HCT116 (cell line): ENCODE data around the gene ZNF789. TPM values are rescaled to one million over a fixed set of nuclear protein-coding genes. Genes with fewer than 3 reads are reported as not detected.

Experiments used
- ATAC-seq: fragments of 200-7000 bp; cut with Tn5 transposase; 2 replicates; pipeline ENCODE4 v1.9.1; 2020; ENCODE audit warnings: mild to moderate bottlenecking, moderate library complexity
- BruUV-seq: library from RNA; stranded (reverse); fragments of 400-500 nt; replicated peaks from 2 replicates; lab custom pipeline; 2021; lab: Mats Ljungman, UMichigan
- CTCF ChIA-PET: fragments of 300-600 bp; sonication (Branson Sonifier 250); formaldehyde crosslinking; loops from one replicate; lab custom pipeline; 2021; ENCODE audit warnings: antibody characterized with exemption; lab: Charles Lee
- POLR2A ChIA-PET: fragments of 300-600, 350-600 bp; sonication (Branson Sonifier 250); formaldehyde crosslinking; loops from one replicate; lab custom pipeline; 2021; ENCODE audit warnings: antibody characterized with exemption; lab: Charles Lee
- RAD21 ChIA-PET, 2 experiments: fragments of 300-600 bp; sonication (Branson Sonifier 250); formaldehyde crosslinking; loops; one replicate each; lab custom pipeline; 2023; ENCODE audit warnings: low total read pairs in 2 of 2; ENCODE audit not compliant: uncharacterized antibody in 2 of 2, unreplicated experiment in 2 of 2, low non-redundant PET in 1 of 2; lab: Charles Lee
- DNase-seq: peaks from one replicate; pipeline ENCODE4 v3.0.0-alpha.2; 2010; ENCODE audit warnings: low read depth, low spot score
- H2AFZ ChIP-seq: fragments of 200-600 bp; shearing (Covaris generic), sonication (generic); 2 replicates; pipeline ENCODE4 v1.6.1; 2017; ENCODE audit warnings: low read depth, mixed run types, mixed read lengths, antibody characterized with exemption, low read length; ENCODE audit not compliant: poor library complexity, severe bottlenecking
- H3K27ac ChIP-seq: 2 replicates; pipeline ENCODE4 v1.5.1; 2012; ENCODE audit warnings: low read depth, low read length
- H3K27me3 ChIP-seq: fragments of 200-600 bp; sonication (generic); 2 replicates; pipeline ENCODE4 v1.6.1; 2016; ENCODE audit warnings: mixed run types, low read length, mixed read lengths; ENCODE audit not compliant: insufficient read depth
- H3K36me3 ChIP-seq, 2 experiments: fragments of 200-500 bp in 1 of 2; fragments of 200-600 bp in 1 of 2; sonication (Bioruptor generic) in 1 of 2; sonication (generic) in 1 of 2; 2 replicates each; pipeline versions ENCODE4 v1.5.1 to v1.6.1; 2014 to 2016; ENCODE audit warnings: low read length in 2 of 2, inconsistent platforms in 1 of 2, mixed read lengths in 1 of 2, mixed run types in 1 of 2; ENCODE audit not compliant: insufficient read depth in 2 of 2, control insufficient read depth in 1 of 2
- H3K4me1 ChIP-seq, 2 experiments: fragments of 200-600 bp in 1 of 2; sonication (generic) in 1 of 2; 2 replicates each; pipeline versions ENCODE4 v1.5.1 to v1.6.1; 2012 to 2017; ENCODE audit warnings: low read length in 2 of 2, inconsistent platforms in 1 of 2, mild to moderate bottlenecking in 1 of 2, mixed read lengths in 1 of 2, mixed run types in 1 of 2, moderate library complexity in 1 of 2; ENCODE audit not compliant: insufficient read depth in 2 of 2, control insufficient read depth in 1 of 2
- H3K4me2 ChIP-seq: fragments of 200-600 bp; sonication (generic); 2 replicates; pipeline ENCODE4 v1.6.1; 2017; ENCODE audit warnings: mixed run types, low read length, mixed read lengths
- H3K4me3 ChIP-seq, 2 experiments: fragments of 200-600 bp in 1 of 2; sonication (generic) in 1 of 2; replicated peaks in 1 of 2; 2 replicates each; pipeline ENCODE4 v1.5.1; 2011 to 2016; ENCODE audit warnings: low read length in 2 of 2, control low read depth in 1 of 2, low read depth in 1 of 2, mild to moderate bottlenecking in 1 of 2, mixed read lengths in 1 of 2, mixed run types in 1 of 2
- H3K79me2 ChIP-seq: fragments of 200-600 bp; sonication (generic); 2 replicates; pipeline ENCODE4 v1.6.1; 2017; ENCODE audit warnings: mild to moderate bottlenecking, mixed run types, low read length, moderate library complexity, mixed read lengths; ENCODE audit not compliant: insufficient read depth
- H3K9ac ChIP-seq: fragments of 200-600 bp; sonication (generic); 2 replicates; pipeline ENCODE4 v1.6.1; 2016; ENCODE audit warnings: low read length, mixed read lengths
- H3K9me2 ChIP-seq: fragments of 200-600 bp; sonication (generic), shearing (Covaris generic); 2 replicates; pipeline ENCODE4 v1.6.1; 2017; ENCODE audit warnings: mixed run types, mild to moderate bottlenecking, moderate library complexity; ENCODE audit not compliant: insufficient read depth
- H3K9me3 ChIP-seq, 2 experiments: fragments of 200-500 bp in 1 of 2; fragments of 200-600 bp in 1 of 2; sonication (Bioruptor generic) in 1 of 2; sonication (generic) in 1 of 2; 2 replicates each; pipeline ENCODE4 v1.6.1; 2014 to 2017; ENCODE audit warnings: low read length in 2 of 2, mixed read lengths in 2 of 2, inconsistent platforms in 1 of 2, low read depth in 1 of 2, mild to moderate bottlenecking in 1 of 2, mixed run types in 1 of 2, moderate library complexity in 1 of 2; ENCODE audit not compliant: control insufficient read depth in 1 of 2, insufficient read depth in 1 of 2
- H4K20me1 ChIP-seq: fragments of 200-600 bp; sonication (generic), shearing (Covaris generic); 2 replicates; pipeline ENCODE4 v1.6.1; 2017; ENCODE audit warnings: mixed run types, mild to moderate bottlenecking, moderate library complexity; ENCODE audit not compliant: insufficient read depth
- CTCF ChIP-seq, 3 experiments: fragments of 200-600 bp in 1 of 3; sonication (generic) in 1 of 3; IDR thresholded peaks in 2 of 3; conservative IDR thresholded peaks in 1 of 3; 2 replicates each; pipeline ENCODE4 v1.5.1; 2012 to 2017; ENCODE audit warnings: low read depth in 2 of 3, low read length in 2 of 3, antibody characterized with exemption in 1 of 3, borderline replicate concordance in 1 of 3, control low read depth in 1 of 3, mild to moderate bottlenecking in 1 of 3, mixed read lengths in 1 of 3, mixed run types in 1 of 3, moderate library complexity in 1 of 3; ENCODE audit not compliant: insufficient read depth in 1 of 3
- EZH2phosphoT487 ChIP-seq: fragments of 200-600 bp; IDR thresholded peaks from 2 replicates; pipeline ENCODE4 v1.6.1; 2018; ENCODE audit warnings: antibody characterized with exemption, borderline replicate concordance
- JUND ChIP-seq: IDR thresholded peaks from 2 replicates; pipeline ENCODE4 v1.6.1; 2012
- POLR2A ChIP-seq: IDR thresholded peaks from 2 replicates; pipeline ENCODE4 v1.7.0; 2011; ENCODE audit warnings: borderline replicate concordance; ENCODE audit not compliant: insufficient read depth, insufficient read length; ENCODE audit errors: extremely low read depth
- SRF ChIP-seq: IDR thresholded peaks from 2 replicates; pipeline ENCODE4 v1.6.1; 2012; ENCODE audit warnings: low read depth
- TCF7L2 ChIP-seq: IDR thresholded peaks from 2 replicates; pipeline ENCODE4 v1.7.0; 2011; ENCODE audit warnings: borderline replicate concordance, inconsistent platforms; ENCODE audit not compliant: insufficient read depth, insufficient read length; ENCODE audit errors: extremely low read depth
- intact Hi-C: fragments of 100-400 bp; cut with micrococcal nuclease; formaldehyde crosslinking; loops from 2 replicates; pipeline ENCODE4 v1.10.0; 2022
- total RNA-seq: library from RNA; stranded (reverse); gene quantifications from one replicate; pipeline ENCODE4 v1.2.1, GENCODE V29; 2021; ENCODE audit not compliant: unreplicated experiment
- TF ChIP-seq, protein P1 (sequence below): IDR thresholded peaks from 2 replicates; pipeline ENCODE4 v1.6.1; 2012; ENCODE audit warnings: low read depth

ZNF789 gene
- total RNA-seq, 1 experiment from 2014 or later: 8.2 TPM

DNA sequence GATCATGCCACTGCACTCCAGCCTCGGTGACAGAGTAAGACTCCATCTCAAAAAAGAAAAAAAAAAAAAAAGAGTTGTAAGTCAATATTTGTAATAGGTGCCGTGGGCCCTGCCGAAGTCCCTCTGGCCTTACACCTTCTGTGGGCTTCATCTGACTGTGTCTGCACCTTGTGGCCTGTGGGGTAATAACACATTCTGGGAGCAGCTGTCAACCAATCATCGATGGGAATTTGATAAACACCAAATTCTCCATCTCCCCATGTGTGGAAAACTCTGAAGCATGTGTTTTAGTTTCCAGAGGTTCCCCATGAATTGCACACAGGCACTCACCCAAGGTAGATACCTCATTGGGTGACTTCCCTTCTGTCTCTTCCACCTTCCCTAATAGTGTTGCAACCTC lies 16.5 kb downstream of the ZNF789 start:
- intact Hi-C loops: no loop called here

More for the DNA sequence above, 16.5 kb downstream of the ZNF789 start:
- H3K4me1 ChIP-seq: no peaks in the 10 kb centered on the region
- DNase-seq (no peak), ATAC-seq (peak; percentile 74)
- H3K9me3 ChIP-seq: peaks cover 3% of the 10 kb centered on the region in 2 experiments; a peak in 1 of 4 replicates
- TF ChIP-seq TCF7L2 (no peak), CTCF (IDR thresholded peaks at IDR 0.05 in 2 of 3, conservative IDR thresholded peaks at IDR 0.05 in 1 of 3; ENCODE audit: borderline replicate concordance in 1 of 3, insufficient read depth in 1 of 3, low read depth in 2 of 3, low read length in 2 of 3) (peak in 1 of 3 experiments; percentile 6; a peak in 1 of 6 replicates), EZH2phosphoT487 (no peak), SRF (no peak), POLR2A (no peak), JUND (no peak)
- TF ChIP-seq, protein P1, sequence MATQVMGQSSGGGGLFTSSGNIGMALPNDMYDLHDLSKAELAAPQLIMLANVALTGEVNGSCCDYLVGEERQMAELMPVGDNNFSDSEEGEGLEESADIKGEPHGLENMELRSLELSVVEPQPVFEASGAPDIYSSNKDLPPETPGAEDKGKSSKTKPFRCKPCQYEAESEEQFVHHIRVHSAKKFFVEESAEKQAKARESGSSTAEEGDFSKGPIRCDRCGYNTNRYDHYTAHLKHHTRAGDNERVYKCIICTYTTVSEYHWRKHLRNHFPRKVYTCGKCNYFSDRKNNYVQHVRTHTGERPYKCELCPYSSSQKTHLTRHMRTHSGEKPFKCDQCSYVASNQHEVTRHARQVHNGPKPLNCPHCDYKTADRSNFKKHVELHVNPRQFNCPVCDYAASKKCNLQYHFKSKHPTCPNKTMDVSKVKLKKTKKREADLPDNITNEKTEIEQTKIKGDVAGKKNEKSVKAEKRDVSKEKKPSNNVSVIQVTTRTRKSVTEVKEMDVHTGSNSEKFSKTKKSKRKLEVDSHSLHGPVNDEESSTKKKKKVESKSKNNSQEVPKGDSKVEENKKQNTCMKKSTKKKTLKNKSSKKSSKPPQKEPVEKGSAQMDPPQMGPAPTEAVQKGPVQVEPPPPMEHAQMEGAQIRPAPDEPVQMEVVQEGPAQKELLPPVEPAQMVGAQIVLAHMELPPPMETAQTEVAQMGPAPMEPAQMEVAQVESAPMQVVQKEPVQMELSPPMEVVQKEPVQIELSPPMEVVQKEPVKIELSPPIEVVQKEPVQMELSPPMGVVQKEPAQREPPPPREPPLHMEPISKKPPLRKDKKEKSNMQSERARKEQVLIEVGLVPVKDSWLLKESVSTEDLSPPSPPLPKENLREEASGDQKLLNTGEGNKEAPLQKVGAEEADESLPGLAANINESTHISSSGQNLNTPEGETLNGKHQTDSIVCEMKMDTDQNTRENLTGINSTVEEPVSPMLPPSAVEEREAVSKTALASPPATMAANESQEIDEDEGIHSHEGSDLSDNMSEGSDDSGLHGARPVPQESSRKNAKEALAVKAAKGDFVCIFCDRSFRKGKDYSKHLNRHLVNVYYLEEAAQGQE: no peak
- H4K20me1 ChIP-seq: no peaks in the 10 kb centered on the region
- H2AFZ ChIP-seq: no peak overlapping the region
- ChIA-PET POLR2A (no interaction called here), CTCF (no interaction called here), RAD21 (no interaction called here)
- no TSS peak for BruUV-seq
- no peak overlapping the region for H3K4me2 ChIP-seq
- peaks cover 9% of the 10 kb centered on the region; the same call in 1 of the 2 replicates for H3K79me2 ChIP-seq
- no peaks in the 10 kb centered on the region for H3K27me3 ChIP-seq
- H3K36me3 ChIP-seq: peaks cover 7 to 15% of the 10 kb centered on the region in 2 experiments; a peak in 3 of 4 replicates
- no peak overlapping the region for H3K9ac ChIP-seq
- no peak overlapping the region for H3K4me3 ChIP-seq
- no peak overlapping the region for H3K27ac ChIP-seq
- H3K9me2 ChIP-seq: no peaks in the 10 kb centered on the region
